HK-2 (cell line): ENCODE results near the gene S100A3.
"Not testable (repeated sequence)": the region's sequence is repeated elsewhere in the genome, so short reads cannot be mapped to it uniquely, and the experiment has no call there.

Experiments
- DNase-seq: peaks from one replicate; pipeline ENCODE4 v3.0.0-alpha.2; 2018; ENCODE audit not compliant: unreplicated experiment

S100A3 gene

GRCh38 chr1:153548722-153549688 lies at the start of gene S100A3:
Gene S100A3, minus strand, starts transcription at chr1:153549258. Its CDS starts 773 bp downstream, at chr1:153548485.
- DNase-seq: peak; percentile 89

GRCh38 chr1:153598309-153599172 lies 49.5 kb upstream of the S100A3 start:
- DNase-seq: no peak

GRCh38 chr1:153597206-153597605 lies 48.1 kb upstream of the S100A3 start:
- DNase-seq: no peak

GRCh38 chr1:153592748-153593147 lies 43.7 kb upstream of the S100A3 start:
- no peak for DNase-seq

- no peak for DNase-seq
Observed at GRCh38 chr1:153588482-153588881, 39.4 kb upstream of the S100A3 start.

GRCh38 chr1:153588033-153588432 lies 39.0 kb upstream of the S100A3 start:
- not testable (repeated sequence) for DNase-seq

- no peak for DNase-seq
Observed at GRCh38 chr1:153587314-153587713, 38.3 kb upstream of the S100A3 start.

- DNase-seq: no peak
Observed at GRCh38 chr1:153586347-153586746, 37.3 kb upstream of the S100A3 start.

- no peak for DNase-seq
Observed at GRCh38 chr1:153585006-153585405, 35.9 kb upstream of the S100A3 start.

- DNase-seq: no peak
Observed at GRCh38 chr1:153583976-153584375, 34.9 kb upstream of the S100A3 start.

- not testable (repeated sequence) for DNase-seq
Observed at GRCh38 chr1:153583514-153583913, 34.5 kb upstream of the S100A3 start.

- not testable (repeated sequence) for DNase-seq
Observed at GRCh38 chr1:153582836-153583235, 33.8 kb upstream of the S100A3 start.

GRCh38 chr1:153578936-153579335 lies 29.9 kb upstream of the S100A3 start:
- no peak for DNase-seq

- DNase-seq: no peak
Observed at GRCh38 chr1:153578490-153578889, 29.4 kb upstream of the S100A3 start.

- no peak for DNase-seq
Observed at GRCh38 chr1:153577624-153578051, 28.6 kb upstream of the S100A3 start.

GRCh38 chr1:153577138-153577537 lies 28.1 kb upstream of the S100A3 start:
- DNase-seq: no peak

- not testable (repeated sequence) for DNase-seq
Observed at GRCh38 chr1:153575497-153575896, 26.4 kb upstream of the S100A3 start.

GRCh38 chr1:153575081-153575491 lies 26.0 kb upstream of the S100A3 start:
- DNase-seq: not testable (repeated sequence)

- no peak for DNase-seq
Observed at GRCh38 chr1:153573351-153573750, 24.3 kb upstream of the S100A3 start.

- DNase-seq: peak; percentile 78
Observed at GRCh38 chr1:153572569-153573015, 23.5 kb upstream of the S100A3 start.

- DNase-seq: no peak
Observed at GRCh38 chr1:153571706-153572105, 22.6 kb upstream of the S100A3 start.

- DNase-seq: no peak
Observed at GRCh38 chr1:153570874-153571273, 21.8 kb upstream of the S100A3 start.
